ENCODE measurements around the gene SMIM24. TPM values are rescaled to one million over a fixed set of nuclear protein-coding genes. Genes with fewer than 3 reads are reported as not detected.

Gene SMIM24
- polyA plus RNA-seq, 1 donor from 2014 or later: not detected

DNA sequence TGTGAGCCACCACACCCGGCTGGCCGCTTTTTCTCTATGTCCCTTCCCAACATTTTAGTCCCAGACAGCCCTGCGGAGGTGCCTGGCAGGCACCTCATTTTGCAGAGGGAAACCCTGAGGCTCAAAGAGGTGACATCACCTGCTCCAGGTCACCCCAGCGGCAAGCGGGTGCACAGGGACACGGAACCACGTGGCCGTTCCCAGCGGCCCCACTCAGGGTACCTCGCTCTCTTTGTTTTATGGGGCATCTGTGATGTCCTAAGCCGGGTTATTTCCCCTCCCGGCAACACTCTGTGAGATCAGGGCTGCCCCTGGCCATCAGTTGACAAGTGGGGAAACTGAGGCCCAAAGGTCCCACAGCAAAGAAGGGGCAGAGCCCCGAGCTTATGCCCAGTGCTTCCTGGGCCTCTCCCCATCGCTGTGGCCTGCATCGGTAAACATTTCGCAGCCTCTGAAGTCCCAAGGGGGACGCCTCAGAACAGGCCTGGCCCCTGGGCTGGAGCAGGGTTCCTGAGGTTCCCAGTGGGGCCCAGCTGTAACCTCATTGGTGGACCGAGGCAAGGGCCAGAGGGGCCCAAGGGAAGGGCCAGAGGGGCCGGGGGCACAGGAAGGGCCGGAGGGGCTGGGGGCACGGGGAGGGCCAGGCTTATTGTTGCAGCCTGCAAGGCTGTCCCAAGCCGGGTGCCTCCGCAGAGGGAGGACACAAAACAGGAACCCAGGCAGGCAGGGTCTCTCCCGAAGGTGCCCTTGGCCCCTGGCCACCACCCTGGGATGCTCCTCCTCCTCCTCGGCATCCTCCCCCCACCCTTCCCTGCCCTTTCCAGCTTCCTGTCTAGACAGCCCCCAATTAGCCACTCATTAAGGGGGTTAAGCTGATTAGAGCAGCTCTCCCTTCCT is 39.0 kb downstream of the SMIM24 start:
- TF ChIP-seq MXI1 (conservative IDR thresholded peaks at IDR 0.05; ENCODE audit: poor library complexity, severe bottlenecking) (no peak), RAD21 (conservative IDR thresholded peaks at IDR 0.05) (no peak), EZH2 (IDR thresholded peaks at IDR 0.05; ENCODE audit: borderline replicate concordance, insufficient read depth, low read length, poor library complexity, severe bottlenecking) (no peak), POLR2AphosphoS5 (IDR thresholded peaks at IDR 0.05) (no peak), SMC3 (conservative IDR thresholded peaks at IDR 0.05; ENCODE audit: poor library complexity) (no peak), EP300 (conservative IDR thresholded peaks at IDR 0.05; ENCODE audit: poor library complexity, severe bottlenecking) (no peak), TAF1 (IDR thresholded peaks at IDR 0.05; ENCODE audit: low read depth) (no peak)
- TF ChIP-seq, protein P1, sequence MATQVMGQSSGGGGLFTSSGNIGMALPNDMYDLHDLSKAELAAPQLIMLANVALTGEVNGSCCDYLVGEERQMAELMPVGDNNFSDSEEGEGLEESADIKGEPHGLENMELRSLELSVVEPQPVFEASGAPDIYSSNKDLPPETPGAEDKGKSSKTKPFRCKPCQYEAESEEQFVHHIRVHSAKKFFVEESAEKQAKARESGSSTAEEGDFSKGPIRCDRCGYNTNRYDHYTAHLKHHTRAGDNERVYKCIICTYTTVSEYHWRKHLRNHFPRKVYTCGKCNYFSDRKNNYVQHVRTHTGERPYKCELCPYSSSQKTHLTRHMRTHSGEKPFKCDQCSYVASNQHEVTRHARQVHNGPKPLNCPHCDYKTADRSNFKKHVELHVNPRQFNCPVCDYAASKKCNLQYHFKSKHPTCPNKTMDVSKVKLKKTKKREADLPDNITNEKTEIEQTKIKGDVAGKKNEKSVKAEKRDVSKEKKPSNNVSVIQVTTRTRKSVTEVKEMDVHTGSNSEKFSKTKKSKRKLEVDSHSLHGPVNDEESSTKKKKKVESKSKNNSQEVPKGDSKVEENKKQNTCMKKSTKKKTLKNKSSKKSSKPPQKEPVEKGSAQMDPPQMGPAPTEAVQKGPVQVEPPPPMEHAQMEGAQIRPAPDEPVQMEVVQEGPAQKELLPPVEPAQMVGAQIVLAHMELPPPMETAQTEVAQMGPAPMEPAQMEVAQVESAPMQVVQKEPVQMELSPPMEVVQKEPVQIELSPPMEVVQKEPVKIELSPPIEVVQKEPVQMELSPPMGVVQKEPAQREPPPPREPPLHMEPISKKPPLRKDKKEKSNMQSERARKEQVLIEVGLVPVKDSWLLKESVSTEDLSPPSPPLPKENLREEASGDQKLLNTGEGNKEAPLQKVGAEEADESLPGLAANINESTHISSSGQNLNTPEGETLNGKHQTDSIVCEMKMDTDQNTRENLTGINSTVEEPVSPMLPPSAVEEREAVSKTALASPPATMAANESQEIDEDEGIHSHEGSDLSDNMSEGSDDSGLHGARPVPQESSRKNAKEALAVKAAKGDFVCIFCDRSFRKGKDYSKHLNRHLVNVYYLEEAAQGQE (IDR thresholded peaks at IDR 0.05; ENCODE audit: borderline replicate concordance): no peak
- TF ChIP-seq, protein P2, sequence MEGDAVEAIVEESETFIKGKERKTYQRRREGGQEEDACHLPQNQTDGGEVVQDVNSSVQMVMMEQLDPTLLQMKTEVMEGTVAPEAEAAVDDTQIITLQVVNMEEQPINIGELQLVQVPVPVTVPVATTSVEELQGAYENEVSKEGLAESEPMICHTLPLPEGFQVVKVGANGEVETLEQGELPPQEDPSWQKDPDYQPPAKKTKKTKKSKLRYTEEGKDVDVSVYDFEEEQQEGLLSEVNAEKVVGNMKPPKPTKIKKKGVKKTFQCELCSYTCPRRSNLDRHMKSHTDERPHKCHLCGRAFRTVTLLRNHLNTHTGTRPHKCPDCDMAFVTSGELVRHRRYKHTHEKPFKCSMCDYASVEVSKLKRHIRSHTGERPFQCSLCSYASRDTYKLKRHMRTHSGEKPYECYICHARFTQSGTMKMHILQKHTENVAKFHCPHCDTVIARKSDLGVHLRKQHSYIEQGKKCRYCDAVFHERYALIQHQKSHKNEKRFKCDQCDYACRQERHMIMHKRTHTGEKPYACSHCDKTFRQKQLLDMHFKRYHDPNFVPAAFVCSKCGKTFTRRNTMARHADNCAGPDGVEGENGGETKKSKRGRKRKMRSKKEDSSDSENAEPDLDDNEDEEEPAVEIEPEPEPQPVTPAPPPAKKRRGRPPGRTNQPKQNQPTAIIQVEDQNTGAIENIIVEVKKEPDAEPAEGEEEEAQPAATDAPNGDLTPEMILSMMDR (IDR thresholded peaks at IDR 0.05; ENCODE audit: poor library complexity, severe bottlenecking): no peak

DNA sequence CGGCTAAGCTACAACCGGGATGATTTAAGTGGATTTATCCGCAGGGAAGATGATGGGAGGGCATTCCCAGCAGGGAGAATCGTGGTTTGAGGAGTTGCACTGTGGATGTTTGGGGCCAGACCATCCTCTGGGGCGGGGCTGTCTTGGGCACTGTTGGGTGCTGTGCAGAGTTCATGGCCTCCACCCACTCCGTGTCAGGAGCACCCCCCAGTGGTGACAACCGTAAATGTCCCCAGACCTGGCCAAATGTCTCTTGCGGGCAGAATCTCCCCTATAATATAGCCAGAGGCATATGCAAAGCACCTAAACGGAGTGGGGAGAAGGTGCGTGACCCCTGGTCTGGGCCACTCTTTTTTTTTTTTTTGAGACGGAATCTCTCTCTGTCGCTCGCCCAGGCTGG is 40.2 kb downstream of the SMIM24 start:
- no peak overlapping the region for H3K27ac ChIP-seq (ENCODE audit: low read length)
- H3K9ac ChIP-seq (ENCODE audit: low read length): no peak overlapping the region
- H3K4me3 ChIP-seq (ENCODE audit: low read length): no peak overlapping the region
- no peak overlapping the region for H2AFZ ChIP-seq (ENCODE audit: low read depth, low read length)
- H3F3A ChIP-seq (ENCODE audit: insufficient read depth, low read length, poor library complexity, severe bottlenecking): no peaks in the 10 kb centered on the region
- no peak for TF ChIP-seq EZH2 (IDR thresholded peaks at IDR 0.05; ENCODE audit: borderline replicate concordance, insufficient read depth, low read length, poor library complexity, severe bottlenecking)
- no peak for TF ChIP-seq EP300 (conservative IDR thresholded peaks at IDR 0.05; ENCODE audit: poor library complexity, severe bottlenecking)
- TF ChIP-seq SMC3 (conservative IDR thresholded peaks at IDR 0.05; ENCODE audit: poor library complexity): no peak
- TF ChIP-seq, protein P2 (IDR thresholded peaks at IDR 0.05; ENCODE audit: poor library complexity, severe bottlenecking): no peak
- TF ChIP-seq POLR2AphosphoS5 (IDR thresholded peaks at IDR 0.05): no peak
- TF ChIP-seq RAD21 (conservative IDR thresholded peaks at IDR 0.05): no peak
- TF ChIP-seq TAF1 (IDR thresholded peaks at IDR 0.05; ENCODE audit: low read depth): no peak
- TF ChIP-seq, protein P1 (IDR thresholded peaks at IDR 0.05; ENCODE audit: borderline replicate concordance): no peak
- no peak for TF ChIP-seq MXI1 (conservative IDR thresholded peaks at IDR 0.05; ENCODE audit: poor library complexity, severe bottlenecking)
- H3K36me3 ChIP-seq (ENCODE audit: insufficient read depth, low read length): no peaks in the 10 kb centered on the region
- H3K27me3 ChIP-seq (ENCODE audit: insufficient read depth, low read depth, low read length): no peaks in the 10 kb centered on the region
- no peaks in the 10 kb centered on the region for H3K9me2 ChIP-seq (ENCODE audit: insufficient read depth, low read length)
- no peak overlapping the region for H3K4me2 ChIP-seq (ENCODE audit: low read length)
- H3K79me2 ChIP-seq (replicated peaks; ENCODE audit: insufficient read depth, low read length): no peaks in the 10 kb centered on the region
- H3K9me3 ChIP-seq (ENCODE audit: low read length): no peaks in the 10 kb centered on the region
- no peaks in the 10 kb centered on the region for H4K20me1 ChIP-seq (ENCODE audit: insufficient read depth)

More for the DNA sequence above, 39.0 kb downstream of the SMIM24 start:
- Histone ChIP-seq H3K36me3 (ENCODE audit: insufficient read depth, low read length) (no peaks in the 10 kb centered on the region), H3K4me3 (ENCODE audit: low read length) (no peak overlapping the region), H3K4me2 (ENCODE audit: low read length) (no peak overlapping the region), H3K9me3 (ENCODE audit: low read length) (no peaks in the 10 kb centered on the region), H3F3A (ENCODE audit: insufficient read depth, low read length, poor library complexity, severe bottlenecking) (no peaks in the 10 kb centered on the region), H3K9me2 (ENCODE audit: insufficient read depth, low read length) (no peaks in the 10 kb centered on the region), H3K9ac (ENCODE audit: low read length) (no peak overlapping the region), H3K27me3 (ENCODE audit: insufficient read depth, low read depth, low read length) (no peaks in the 10 kb centered on the region), H3K27ac (ENCODE audit: low read length) (no peak overlapping the region), H2AFZ (ENCODE audit: low read depth, low read length) (no peak overlapping the region), H3K79me2 (replicated peaks; ENCODE audit: insufficient read depth, low read length) (no peaks in the 10 kb centered on the region), H4K20me1 (ENCODE audit: insufficient read depth) (no peaks in the 10 kb centered on the region)
